Measurements from ENCODE around the gene GINS1.

The GINS1 gene

GRCh38 chr20:25478889-25479568 is 71.6 kb downstream of the GINS1 start:
- no peak for DNase-seq

GRCh38 chr20:25479638-25480037 is 72.2 kb downstream of the GINS1 start:
- DNase-seq: no peak

GRCh38 chr20:25480156-25480555 is 72.7 kb downstream of the GINS1 start:
- no peak for DNase-seq

GRCh38 chr20:25480797-25481196 is 73.3 kb downstream of the GINS1 start:
- no peak for DNase-seq

- DNase-seq: no peak
These were observed 73.9 kb downstream of the GINS1 start for GRCh38 chr20:25481235-25481917.

- DNase-seq: no peak
These were observed 74.4 kb downstream of the GINS1 start for GRCh38 chr20:25481918-25482253.

GRCh38 chr20:25483431-25484132 is 76.1 kb downstream of the GINS1 start:
- no peak for DNase-seq

GRCh38 chr20:25484224-25484846 is 76.9 kb downstream of the GINS1 start:
- no peak for DNase-seq

GRCh38 chr20:25484911-25485511 is 77.5 kb downstream of the GINS1 start:
- DNase-seq: no peak

- DNase-seq: no peak
These were observed 78.4 kb downstream of the GINS1 start for GRCh38 chr20:25485872-25486271.

GRCh38 chr20:25486377-25486776 is 78.9 kb downstream of the GINS1 start:
- DNase-seq: peak; percentile 52

- DNase-seq: no peak
These were observed 79.8 kb downstream of the GINS1 start for GRCh38 chr20:25487306-25487705.

GRCh38 chr20:25487975-25488374 is 80.5 kb downstream of the GINS1 start:
- DNase-seq: no peak

- DNase-seq: no peak
These were observed 81.9 kb downstream of the GINS1 start for GRCh38 chr20:25489221-25489871.

- no peak for DNase-seq
These were observed 83.4 kb downstream of the GINS1 start for GRCh38 chr20:25490656-25491445.

GRCh38 chr20:25491446-25492038 is 84.1 kb downstream of the GINS1 start:
- DNase-seq: no peak

GRCh38 chr20:25493137-25493536 is 85.7 kb downstream of the GINS1 start:
- no peak for DNase-seq

- DNase-seq: no peak
These were observed 86.5 kb downstream of the GINS1 start for GRCh38 chr20:25493748-25494505.

GRCh38 chr20:25494506-25495188 is 87.2 kb downstream of the GINS1 start:
- no peak for DNase-seq

GRCh38 chr20:25495189-25495824 is 87.8 kb downstream of the GINS1 start:
- no peak for DNase-seq
